HEK293T (cell line): ENCODE measurements around the gene DNAJC25.

Source experiments
- ARNT ChIP-seq: fragments of 450-650 bp; IDR thresholded peaks from 2 replicates; pipeline ENCODE4 v1.6.1; 2017; ENCODE audit warnings: mild to moderate bottlenecking
- CTBP1 ChIP-seq: fragments of 450-650 bp; IDR thresholded peaks from 2 replicates; pipeline ENCODE4 v1.6.1; 2016; ENCODE audit warnings: borderline replicate concordance
- ELF4 ChIP-seq: fragments of 450-650 bp; IDR thresholded peaks from 2 replicates; pipeline ENCODE4 v1.6.1; 2017; ENCODE audit warnings: antibody characterized with exemption
- FOXM1 ChIP-seq: fragments of 450-650 bp; IDR thresholded peaks from 2 replicates; pipeline ENCODE4 v1.6.1; 2017; ENCODE audit warnings: mild to moderate bottlenecking, borderline replicate concordance
- HDGF ChIP-seq: fragments of 450-650 bp; IDR thresholded peaks from 2 replicates; pipeline ENCODE4 v1.6.1; 2017; ENCODE audit warnings: antibody characterized with exemption, borderline replicate concordance
- L3MBTL2 ChIP-seq: fragments of 450-650 bp; conservative IDR thresholded peaks from 2 replicates; pipeline ENCODE4 v1.6.1; 2016; ENCODE audit warnings: mild to moderate bottlenecking
- LEF1 ChIP-seq: fragments of 450-650 bp; IDR thresholded peaks from 2 replicates; pipeline ENCODE4 v1.6.1; 2017; ENCODE audit warnings: mild to moderate bottlenecking, borderline replicate concordance
- NFRKB ChIP-seq: fragments of 450-650 bp; IDR thresholded peaks from 2 replicates; pipeline ENCODE4 v1.6.1; 2016; ENCODE audit warnings: mild to moderate bottlenecking, moderate library complexity
- SP1 ChIP-seq: fragments of 450-650 bp; IDR thresholded peaks from 2 replicates; pipeline ENCODE4 v1.6.1; 2017
- SUZ12 ChIP-seq: fragments of 450-650 bp; IDR thresholded peaks from 2 replicates; pipeline ENCODE4 v1.6.1; 2016; ENCODE audit warnings: mild to moderate bottlenecking
- TARDBP ChIP-seq: fragments of 450-650 bp; IDR thresholded peaks from 2 replicates; pipeline ENCODE4 v1.6.1; 2016

GRCh38 chr9:111659691-111660090 lies 28.6 kb downstream of the DNAJC25 start:
- TF ChIP-seq ARNT (no peak), L3MBTL2 (no peak), HDGF (no peak), LEF1 (no peak), TARDBP (no peak), CTBP1 (no peak), SP1 (no peak), SUZ12 (no peak), NFRKB (no peak), FOXM1 (no peak), ELF4 (no peak)
